GM19452 (cell line): Measurements from ENCODE around the gene FES.
"Not testable (repeated sequence)": the region's sequence is repeated elsewhere in the genome, so short reads cannot be mapped to it uniquely, and the experiment has no call there.

ENCODE experiments used
- ATAC-seq: cut with Tn5 transposase; IDR thresholded peaks from one replicate; pipeline ENCODE4 v1.9.1; 2021; ENCODE audit not compliant: unreplicated experiment

FES gene

DNA sequence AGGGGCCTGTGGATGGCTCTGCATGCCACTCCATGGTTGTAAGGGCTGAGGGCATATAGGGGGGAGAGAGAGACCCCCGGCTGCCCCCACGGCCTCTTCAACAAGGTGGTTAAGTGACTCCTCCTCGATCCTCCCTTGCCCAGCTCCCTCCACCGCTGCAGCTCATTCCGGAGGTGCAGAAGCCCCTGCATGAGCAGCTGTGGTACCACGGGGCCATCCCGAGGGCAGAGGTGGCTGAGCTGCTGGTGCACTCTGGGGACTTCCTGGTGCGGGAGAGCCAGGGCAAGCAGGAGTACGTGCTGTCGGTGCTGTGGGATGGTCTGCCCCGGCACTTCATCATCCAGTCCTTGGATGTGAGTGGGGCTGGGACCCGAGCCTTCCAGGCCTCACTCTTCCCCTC lies 6.5 kb downstream of the FES start:
- no peak for ATAC-seq

GRCh38 chr15:90891346-90891949 lies 7.1 kb downstream of the FES start:
- ATAC-seq = no peak

DNA sequence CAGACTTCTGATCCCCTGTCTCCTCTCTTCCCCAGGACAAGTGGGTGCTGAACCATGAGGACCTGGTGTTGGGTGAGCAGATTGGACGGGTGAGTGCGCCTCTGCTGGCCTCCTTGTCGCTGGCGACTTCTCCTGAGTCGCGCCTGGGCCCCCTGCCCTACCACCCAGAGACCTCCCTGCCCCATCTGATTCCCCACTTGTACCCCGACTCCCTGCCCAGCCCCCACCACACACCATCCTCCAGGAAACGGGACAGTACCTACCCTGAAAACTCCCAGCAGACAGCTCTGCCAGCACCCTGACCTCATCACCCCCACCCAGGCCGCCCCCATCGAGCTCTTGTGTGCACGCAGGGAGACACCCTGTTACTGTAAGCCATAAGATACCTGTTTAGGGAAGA lies 7.7 kb downstream of the FES start:
- no peak for ATAC-seq

GRCh38 chr15:90892498-90893174 lies 8.3 kb downstream of the FES start:
- ATAC-seq = no peak

DNA sequence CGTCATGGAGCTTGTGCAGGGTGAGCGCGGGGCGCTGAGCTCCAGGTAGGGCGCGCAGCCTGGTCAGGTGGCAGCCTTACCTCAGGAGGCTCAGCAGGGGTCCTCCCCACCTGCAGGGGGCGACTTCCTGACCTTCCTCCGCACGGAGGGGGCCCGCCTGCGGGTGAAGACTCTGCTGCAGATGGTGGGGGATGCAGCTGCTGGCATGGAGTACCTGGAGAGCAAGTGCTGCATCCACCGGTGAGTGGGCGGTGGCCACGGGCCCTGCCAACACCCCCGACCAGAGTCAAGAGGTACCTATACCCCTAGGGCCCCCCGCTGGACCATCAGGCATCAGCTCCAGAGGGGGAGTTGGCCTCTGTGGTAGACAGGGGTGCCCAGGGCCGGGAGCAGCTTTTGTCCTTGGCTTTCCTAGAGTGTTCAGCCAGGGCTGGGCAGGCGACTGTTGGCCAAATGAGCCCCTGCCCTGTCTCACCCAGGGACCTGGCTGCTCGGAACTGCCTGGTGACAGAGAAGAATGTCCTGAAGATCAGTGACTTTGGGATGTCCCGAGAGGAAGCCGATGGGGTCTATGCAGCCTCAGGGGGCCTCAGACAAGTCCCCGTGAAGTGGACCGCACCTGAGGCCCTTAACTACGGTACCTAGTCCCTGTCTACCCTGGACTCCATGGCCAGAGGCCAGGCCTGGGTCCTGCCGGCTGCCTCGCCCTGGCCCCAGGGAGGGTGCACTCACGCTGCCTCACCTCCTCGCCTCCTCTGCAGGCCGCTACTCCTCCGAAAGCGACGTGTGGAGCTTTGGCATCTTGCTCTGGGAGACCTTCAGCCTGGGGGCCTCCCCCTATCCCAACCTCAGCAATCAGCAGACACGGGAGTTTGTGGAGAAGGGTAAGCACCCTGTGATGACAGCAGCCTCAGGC lies 9.1 kb downstream of the FES start:
- ATAC-seq = no peak

DNA sequence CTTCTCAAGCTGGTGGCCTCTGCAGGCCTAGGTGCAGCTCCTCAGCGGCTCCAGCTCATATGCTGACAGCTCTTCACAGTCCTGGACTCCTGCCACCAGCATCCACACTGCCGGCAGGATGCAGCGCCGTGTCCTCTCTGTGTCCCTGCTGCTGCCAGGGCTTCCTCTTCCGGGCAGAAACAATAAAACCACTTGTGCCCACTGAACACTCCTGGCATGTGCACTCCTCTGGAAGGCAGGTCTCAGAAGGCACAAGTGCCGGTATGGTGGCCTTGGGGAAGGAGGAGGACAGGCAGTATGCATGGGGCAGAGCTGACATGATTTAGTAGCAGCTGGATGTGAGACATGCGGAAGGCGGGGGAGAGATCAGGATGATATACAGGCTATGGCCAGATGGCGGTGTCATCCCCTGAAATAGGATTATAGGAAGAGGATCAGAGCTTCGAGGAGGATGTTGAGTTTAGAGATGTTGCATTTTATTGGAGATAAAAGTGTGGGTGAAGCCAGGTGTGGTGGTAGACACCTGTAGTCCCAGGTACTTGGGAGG lies 11.3 kb downstream of the FES start:
- ATAC-seq = no peak

DNA sequence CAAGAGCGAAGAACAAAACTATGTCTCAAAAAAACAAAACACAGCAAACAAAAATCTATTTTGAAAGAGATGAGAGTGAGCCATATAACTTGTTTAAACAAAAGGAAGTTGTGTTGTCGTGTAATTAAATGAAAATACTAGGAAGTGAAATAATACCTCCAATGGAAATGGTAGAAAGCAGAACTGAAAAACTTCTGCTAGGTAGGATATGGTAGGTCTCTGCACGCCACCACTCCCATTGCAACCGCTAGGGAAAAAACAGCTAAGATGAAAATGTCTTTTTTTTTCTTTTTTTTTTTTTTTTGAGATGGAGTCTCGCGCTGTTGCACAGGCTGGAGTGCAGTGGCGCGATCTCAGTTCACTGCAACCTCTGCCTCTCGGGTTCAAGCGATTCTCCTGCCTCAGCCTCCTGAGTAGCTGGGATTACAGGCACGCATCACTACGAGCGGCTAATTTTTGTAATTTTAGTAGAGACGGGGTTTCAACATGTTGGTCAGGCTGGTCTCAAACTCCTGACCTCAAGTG lies 12.9 kb downstream of the FES start:
- ATAC-seq = not testable (repeated sequence)

GRCh38 chr15:90901175-90902039 lies 17.1 kb downstream of the FES start:
- no peak for ATAC-seq

- peak; percentile 73 for ATAC-seq
Observed at GRCh38 chr15:90902040-90902839, 17.9 kb downstream of the FES start.

GRCh38 chr15:90902840-90903732 lies 18.8 kb downstream of the FES start, which contains the start of gene MAN2A2:
Gene MAN2A2, plus strand, starts transcription at chr15:90903302. Its CDS starts 906 bp downstream, at chr15:90904208.
- peak; percentile 57 for ATAC-seq

GRCh38 chr15:90903733-90904536 lies 19.6 kb downstream of the FES start:
- no peak for ATAC-seq

GRCh38 chr15:90904746-90905145 lies 20.4 kb downstream of the FES start:
- ATAC-seq = no peak

- no peak for ATAC-seq
Observed at GRCh38 chr15:90905306-90906180, 21.2 kb downstream of the FES start.

GRCh38 chr15:90906181-90906849 lies 22.0 kb downstream of the FES start:
- no peak for ATAC-seq

- ATAC-seq = no peak
Observed at GRCh38 chr15:90907051-90907660, 22.9 kb downstream of the FES start.
